Activated T-cell treated with anti-CD3 and anti-CD28 coated beads for 24 hours (primary cell): ENCODE data around the gene PRKCH.

ENCODE experiments used
- DNase-seq: peaks from one replicate; pipeline ENCODE4 v3.0.0-alpha.2; 2020; ENCODE audit warnings: low read depth

Gene PRKCH

GRCh38 chr14:61569812-61570548 is 248.6 kb downstream of the PRKCH start:
- no peak for DNase-seq

GRCh38 chr14:61570549-61571290 is 249.3 kb downstream of the PRKCH start:
- DNase-seq, result no peak

DNA sequence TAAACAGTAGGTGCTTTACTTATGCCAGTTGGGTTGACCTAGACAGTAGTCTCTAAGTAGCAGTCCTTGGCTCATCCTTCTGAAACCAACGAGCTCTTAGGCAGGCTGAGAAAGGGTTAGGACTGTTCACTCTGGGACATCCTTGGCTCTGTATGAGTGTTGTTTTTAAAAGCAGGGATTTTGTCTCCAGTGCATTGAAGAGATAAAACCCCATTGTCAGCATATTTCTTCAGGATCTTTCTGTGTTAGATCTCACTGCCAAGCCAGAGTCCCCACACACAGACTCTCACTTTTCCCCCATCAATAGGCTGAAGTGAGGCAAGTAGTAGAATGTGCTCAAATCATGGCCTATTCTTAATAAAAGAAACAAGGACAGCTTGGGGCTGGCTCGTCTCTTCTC is 250.5 kb downstream of the PRKCH start:
- no peak for DNase-seq

DNA sequence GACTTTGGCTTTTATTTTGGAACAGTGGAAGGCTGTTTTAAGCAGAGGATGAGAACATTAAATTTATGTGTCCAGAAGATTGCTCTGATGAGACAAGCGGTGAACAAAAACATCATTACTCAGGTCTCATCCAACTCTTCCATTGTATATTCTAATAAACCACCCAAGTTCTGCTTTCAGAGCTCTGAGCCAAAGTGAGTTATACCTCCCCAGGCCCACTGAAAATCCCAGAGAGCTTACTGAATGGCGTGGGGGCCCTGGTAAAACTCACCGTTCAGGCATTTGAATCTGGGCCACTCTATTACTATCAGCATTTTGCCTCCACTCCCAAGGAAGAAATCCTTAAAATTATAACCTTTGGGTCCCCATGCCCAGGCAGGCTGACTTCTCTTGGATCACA is 251.9 kb downstream of the PRKCH start:
- DNase-seq, result no peak

DNA sequence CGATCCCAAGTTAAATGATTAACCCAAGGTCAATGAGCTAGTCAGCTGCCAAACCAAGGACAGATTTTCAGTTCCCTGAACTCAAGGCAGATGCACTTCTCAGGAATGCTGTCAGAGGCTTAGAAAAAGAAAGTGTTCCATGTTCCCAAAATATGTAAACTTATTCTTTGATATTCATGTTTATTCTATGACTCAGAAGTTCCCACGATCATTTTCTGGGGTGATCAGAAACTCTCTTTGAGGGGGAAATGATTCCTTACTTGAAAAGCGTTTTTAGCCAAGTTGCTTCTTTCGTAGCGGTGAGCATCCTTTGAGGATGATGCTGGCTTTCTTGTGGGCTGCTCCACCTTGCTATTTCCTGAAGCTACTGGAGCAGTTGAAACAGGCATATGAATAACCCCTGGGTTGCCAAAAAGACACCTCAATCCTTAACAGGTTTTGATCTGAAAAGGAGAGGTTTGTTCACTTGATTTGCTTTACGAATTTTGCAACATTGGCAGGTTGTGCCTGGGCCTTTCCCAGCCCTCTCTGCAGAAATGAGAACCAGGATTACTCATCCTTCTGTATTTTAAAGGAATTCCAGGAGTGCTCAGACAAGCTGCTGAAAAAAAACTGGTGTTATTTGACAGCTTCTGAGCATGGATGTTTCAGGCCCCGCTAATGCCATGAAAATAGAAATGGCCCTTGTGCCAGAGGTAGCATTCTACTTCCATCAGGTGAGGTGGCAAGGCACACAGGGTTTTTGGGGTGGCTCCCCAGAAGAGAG is 252.6 kb downstream of the PRKCH start:
- DNase-seq, result peak; percentile 16

DNA sequence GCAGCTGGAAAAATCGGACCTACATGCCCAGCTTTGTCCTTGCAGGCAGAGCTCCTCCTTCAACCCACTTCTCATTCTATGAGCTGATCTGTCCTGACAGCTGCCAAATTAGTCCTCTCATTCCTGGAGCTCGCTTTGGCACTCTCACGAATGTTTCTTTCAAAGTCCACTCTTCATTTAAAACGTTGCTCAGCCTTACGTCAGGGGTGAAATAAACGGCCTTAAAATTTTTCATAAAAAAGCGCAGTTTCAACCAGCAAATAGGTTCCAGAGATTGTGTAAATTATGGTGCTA is 253.1 kb downstream of the PRKCH start:
- no peak for DNase-seq

DNA sequence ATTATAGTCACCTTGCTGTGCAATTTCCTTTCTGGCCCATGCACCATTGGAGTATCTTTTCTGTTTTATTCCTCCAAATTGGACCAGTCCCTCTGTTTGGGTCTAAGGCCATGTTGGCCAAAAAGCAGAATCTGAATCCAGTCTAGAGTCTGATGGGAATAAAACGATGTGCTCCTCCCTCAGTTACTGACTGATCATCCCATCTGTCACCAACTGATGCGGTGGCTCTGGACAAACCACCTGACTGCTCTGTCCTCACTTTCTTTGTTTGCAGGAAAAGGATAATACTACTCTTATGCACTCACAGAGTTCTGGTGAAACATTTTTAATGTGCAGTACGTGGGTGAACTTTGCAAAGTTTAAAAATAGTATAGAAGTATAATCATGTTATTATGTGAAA is 253.7 kb downstream of the PRKCH start:
- DNase-seq, result no peak

DNA sequence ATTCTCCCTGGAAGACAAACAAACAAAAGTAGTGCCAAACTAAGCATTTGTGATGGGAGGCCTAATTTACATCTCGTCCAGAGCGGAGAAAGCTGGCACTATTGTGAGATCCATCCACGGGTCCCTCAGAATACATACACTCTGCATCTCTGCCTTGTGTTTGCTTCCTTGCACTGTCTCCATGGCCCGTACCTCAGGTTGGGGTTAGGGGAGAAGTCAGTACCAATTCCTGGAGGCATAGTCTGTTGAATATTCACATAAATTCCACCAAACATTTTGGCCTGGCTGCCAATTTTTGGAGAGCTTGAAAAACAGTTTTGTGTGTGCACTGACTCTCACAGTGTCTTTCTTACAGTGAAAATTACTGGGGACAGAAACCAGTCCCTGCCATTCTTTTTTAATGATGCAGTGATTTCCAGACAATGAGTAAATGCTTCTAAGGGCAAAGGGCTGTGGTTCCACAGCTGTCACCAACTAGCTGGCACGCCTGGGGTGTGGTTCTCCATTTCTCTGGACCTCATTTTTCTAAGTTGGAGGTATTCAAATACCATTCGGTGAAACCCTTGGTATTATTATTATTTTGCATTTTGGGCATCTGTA is 254.3 kb downstream of the PRKCH start:
- no peak for DNase-seq

DNA sequence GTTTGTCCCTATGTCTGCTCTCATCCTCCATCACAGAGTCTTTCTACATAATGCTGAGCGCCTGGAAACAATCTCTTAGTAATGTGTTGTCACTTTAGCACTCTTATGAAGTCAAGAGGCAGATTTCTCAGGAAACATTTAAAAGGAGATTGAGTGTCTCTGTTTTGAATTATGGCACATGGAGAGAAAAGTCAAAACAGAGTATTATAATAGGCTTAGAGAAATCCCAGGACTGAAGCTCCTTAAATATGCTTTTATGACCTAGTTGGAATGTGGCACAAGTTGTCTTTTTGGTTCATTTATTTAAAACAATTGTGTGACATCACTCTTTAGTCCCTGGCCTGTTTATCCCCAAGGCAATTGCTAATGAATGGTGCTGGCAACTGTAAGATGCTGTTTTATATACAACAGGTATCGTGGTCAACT is 256.1 kb downstream of the PRKCH start:
- DNase-seq, result no peak

GRCh38 chr14:61578745-61579144 is 257.4 kb downstream of the PRKCH start:
- no peak for DNase-seq

DNA sequence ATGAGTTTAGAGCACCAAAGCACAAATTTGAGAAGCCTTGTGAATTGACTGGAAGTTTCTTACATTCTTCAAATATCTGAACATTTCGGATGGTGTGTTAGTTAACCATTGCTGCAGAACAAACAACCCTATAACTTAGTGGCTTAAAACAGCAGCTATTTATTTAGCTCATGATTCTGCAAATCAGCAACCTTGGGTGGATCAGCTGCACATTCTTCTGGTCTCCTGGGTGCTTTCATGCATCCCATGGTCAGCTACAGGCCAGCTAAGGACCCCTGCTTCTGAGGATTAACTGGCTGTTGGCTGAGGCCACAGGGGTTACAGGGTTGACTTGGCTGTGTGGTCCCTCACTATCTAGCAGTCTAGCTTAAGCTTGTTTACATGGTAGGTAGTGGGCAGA is 260.0 kb downstream of the PRKCH start:
- no peak for DNase-seq

- no peak for DNase-seq
Measured at GRCh38 chr14:61581955-61582615, 260.7 kb downstream of the PRKCH start.

- DNase-seq, result no peak
Measured at GRCh38 chr14:61582815-61583214, 261.4 kb downstream of the PRKCH start.

GRCh38 chr14:61584331-61584741 is 263.0 kb downstream of the PRKCH start:
- DNase-seq, result no peak

GRCh38 chr14:61585598-61586543 is 264.5 kb downstream of the PRKCH start:
- DNase-seq, result no peak

- DNase-seq, result no peak
Measured at GRCh38 chr14:61586544-61587055, 265.2 kb downstream of the PRKCH start.

- DNase-seq, result no peak
Measured at GRCh38 chr14:61587081-61587713, 265.8 kb downstream of the PRKCH start.

DNA sequence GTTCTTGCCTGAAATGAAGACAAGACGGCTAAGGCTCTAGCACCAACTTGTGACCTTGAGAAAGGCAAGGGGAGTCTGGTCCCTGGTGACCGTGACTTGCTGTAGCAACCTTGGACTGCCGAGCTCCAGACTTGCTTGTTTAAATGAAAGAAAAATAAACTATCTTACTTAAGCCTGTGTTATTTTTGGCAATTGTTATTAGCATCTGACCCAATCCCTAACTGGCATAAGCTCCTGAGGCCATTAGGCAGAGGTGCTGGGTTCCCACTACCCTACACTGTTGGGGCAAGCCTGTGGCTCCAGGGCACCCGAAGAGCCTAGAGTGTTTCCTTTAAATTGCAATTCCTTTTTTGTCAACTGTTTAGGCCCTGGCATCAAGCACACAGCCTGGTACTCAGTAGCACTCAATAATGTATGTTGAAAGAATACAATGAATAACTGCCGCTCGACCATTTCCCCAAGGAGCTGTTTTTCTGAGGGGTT is 267.1 kb downstream of the PRKCH start:
- DNase-seq, result no peak

DNA sequence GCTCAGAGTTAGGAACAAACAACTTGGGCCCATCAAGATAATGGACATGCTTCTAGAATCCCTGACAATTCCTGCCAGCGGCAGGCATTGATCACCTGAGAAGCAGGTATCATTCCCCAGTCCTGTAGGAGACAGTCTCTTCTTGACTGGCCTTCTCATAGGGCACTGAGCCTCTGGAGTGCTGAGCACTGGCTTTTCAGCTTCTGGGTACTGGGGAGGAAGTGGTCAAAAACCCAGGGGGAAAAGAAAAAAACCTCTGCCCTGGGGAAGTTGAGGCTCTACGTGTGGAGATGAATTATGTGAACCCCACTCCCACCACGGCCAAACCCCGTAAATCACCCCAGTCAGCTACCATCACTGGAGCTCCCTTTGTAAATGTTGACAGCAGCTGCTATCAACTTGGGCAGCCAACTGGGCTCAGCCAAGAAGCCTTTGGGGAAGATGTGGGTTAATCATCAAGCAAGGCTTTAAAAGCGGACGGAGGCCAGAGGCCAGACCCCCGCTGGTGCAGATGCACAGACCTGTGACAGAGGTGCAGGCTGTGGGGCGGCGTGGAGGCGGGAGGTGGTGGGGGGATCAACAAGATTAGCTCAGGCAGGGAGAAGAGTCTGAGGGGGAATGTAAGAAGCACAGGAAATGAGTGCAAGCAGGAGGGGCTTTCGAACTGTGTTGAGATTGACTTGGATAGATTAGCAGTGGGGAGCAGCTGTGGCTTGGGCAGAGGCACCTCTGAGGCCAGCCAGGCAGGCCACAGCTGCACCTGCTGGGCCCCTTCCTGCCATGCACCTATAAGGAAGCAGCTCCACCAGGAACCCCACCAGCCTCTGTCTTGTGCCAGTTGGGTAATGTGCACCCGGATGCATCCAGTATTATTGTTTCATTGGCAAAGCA is 268.6 kb downstream of the PRKCH start:
- no peak for DNase-seq
